KOPT-K1 (cell line): ENCODE results near the gene CELF5.
A peak's percentile ranks its signal among the peaks of the same experiment; 100 is the strongest.

Source experiments
- H3K27ac ChIP-seq: fragments of 200-600 bp; sonication (generic); 2 replicates; pipeline ENCODE4 v1.5.1; 2016; ENCODE audit warnings: antibody characterized with exemption, mild to moderate bottlenecking, low read depth, low read length; ENCODE audit not compliant: poor library complexity, severe bottlenecking
- H3K36me3 ChIP-seq: fragments of 200-600 bp; sonication (generic); 2 replicates; pipeline ENCODE4 v1.5.1; 2017; ENCODE audit warnings: antibody characterized with exemption, mild to moderate bottlenecking, low read length, moderate library complexity; ENCODE audit not compliant: insufficient read depth
- H3K9me3 ChIP-seq: fragments of 200-600 bp; sonication (generic); 2 replicates; pipeline ENCODE4 v1.5.1; 2017; ENCODE audit warnings: antibody characterized with exemption, low read length, mild to moderate bottlenecking; ENCODE audit not compliant: insufficient read depth, poor library complexity, severe bottlenecking

CELF5 gene

GRCh38 chr19:3266792-3267514, 42.5 kb downstream of the CELF5 start:
- H3K9me3 ChIP-seq = no peaks in the 10 kb centered on the region
- no peaks in the 10 kb centered on the region for H3K36me3 ChIP-seq
- no peak overlapping the region for H3K27ac ChIP-seq

GRCh38 chr19:3268326-3268725, 43.9 kb downstream of the CELF5 start:
- Histone ChIP-seq H3K9me3 (peaks cover 9% of the 10 kb centered on the region), H3K27ac (no peak overlapping the region), H3K36me3 (no peaks in the 10 kb centered on the region)

- Histone ChIP-seq H3K36me3 (no peaks in the 10 kb centered on the region), H3K27ac (no peak overlapping the region), H3K9me3 (peaks cover 11% of the 10 kb centered on the region)
Measured at GRCh38 chr19:3268763-3269162, 44.3 kb downstream of the CELF5 start.

- no peak overlapping the region for H3K27ac ChIP-seq
- H3K36me3 ChIP-seq = no peaks in the 10 kb centered on the region
- H3K9me3 ChIP-seq = peaks cover 11% of the 10 kb centered on the region
Measured at GRCh38 chr19:3269916-3270671, 45.6 kb downstream of the CELF5 start.

GRCh38 chr19:3270902-3271301, 46.4 kb downstream of the CELF5 start:
- H3K36me3 ChIP-seq = no peaks in the 10 kb centered on the region
- H3K9me3 ChIP-seq = peaks cover 11% of the 10 kb centered on the region
- no peak overlapping the region for H3K27ac ChIP-seq

GRCh38 chr19:3272401-3272931, 48.0 kb downstream of the CELF5 start:
- Histone ChIP-seq H3K27ac (no peak overlapping the region), H3K9me3 (peaks cover 11% of the 10 kb centered on the region), H3K36me3 (no peaks in the 10 kb centered on the region)

- no peaks in the 10 kb centered on the region for H3K36me3 ChIP-seq
- H3K27ac ChIP-seq = no peak overlapping the region
Measured at GRCh38 chr19:3272952-3273351, 48.5 kb downstream of the CELF5 start.

GRCh38 chr19:3274245-3274941, 49.9 kb downstream of the CELF5 start:
- peaks cover 11% of the 10 kb centered on the region for H3K9me3 ChIP-seq
- no peak overlapping the region for H3K27ac ChIP-seq
- H3K36me3 ChIP-seq = no peaks in the 10 kb centered on the region

More at GRCh38 chr19:3272952-3273351, 48.5 kb downstream of the CELF5 start:
- peaks cover 11% of the 10 kb centered on the region for H3K9me3 ChIP-seq

- peaks cover 11% of the 10 kb centered on the region for H3K9me3 ChIP-seq
- no peaks in the 10 kb centered on the region for H3K36me3 ChIP-seq
- peak overlapping the region; percentile 39 for H3K27ac ChIP-seq
Measured at GRCh38 chr19:3274942-3275582, 50.6 kb downstream of the CELF5 start.

- Histone ChIP-seq H3K36me3 (no peaks in the 10 kb centered on the region), H3K9me3 (peaks cover 11% of the 10 kb centered on the region), H3K27ac (peak overlapping the region; percentile 39)
Measured at GRCh38 chr19:3275583-3276340, 51.3 kb downstream of the CELF5 start.

GRCh38 chr19:3276341-3276799, 51.9 kb downstream of the CELF5 start:
- H3K27ac ChIP-seq = no peak overlapping the region
- peaks cover 11% of the 10 kb centered on the region for H3K9me3 ChIP-seq
- no peaks in the 10 kb centered on the region for H3K36me3 ChIP-seq

- Histone ChIP-seq H3K27ac (no peak overlapping the region), H3K36me3 (no peaks in the 10 kb centered on the region), H3K9me3 (peaks cover 10% of the 10 kb centered on the region)
Measured at GRCh38 chr19:3277649-3278048, 53.2 kb downstream of the CELF5 start.

GRCh38 chr19:3278294-3278693, 53.8 kb downstream of the CELF5 start:
- Histone ChIP-seq H3K36me3 (no peaks in the 10 kb centered on the region), H3K9me3 (peaks cover 3% of the 10 kb centered on the region), H3K27ac (no peak overlapping the region)

GRCh38 chr19:3278749-3279148, 54.3 kb downstream of the CELF5 start:
- Histone ChIP-seq H3K36me3 (no peaks in the 10 kb centered on the region), H3K9me3 (no peaks in the 10 kb centered on the region), H3K27ac (no peak overlapping the region)
